Stimulated activated CD4-positive, alpha-beta T cell treated with anti-CD3 and anti-CD28 coated beads, TNF-alpha, amount 100 ng/mL, for 4 hours (primary cell): ENCODE measurements around the gene SRPK2.
"Not testable (repeated sequence)": the region's sequence is repeated elsewhere in the genome, so short reads cannot be mapped to it uniquely, and the experiment has no call there.

Experiments
- DNase-seq, 3 experiments: peaks; one replicate each; pipeline ENCODE4 v3.0.0-alpha.2; 2020; ENCODE audit warnings: low read depth in 3 of 3

SRPK2 gene

GRCh38 chr7:105376908-105377533 is 11.7 kb downstream of the SRPK2 start:
- DNase-seq = no peak

GRCh38 chr7:105369944-105370343 is 18.8 kb downstream of the SRPK2 start:
- no peak for DNase-seq

- DNase-seq = no peak
Observed at GRCh38 chr7:105367458-105367857, 21.3 kb downstream of the SRPK2 start.

GRCh38 chr7:105365541-105366534 is 22.9 kb downstream of the SRPK2 start:
- no peak for DNase-seq

GRCh38 chr7:105364684-105365083 is 24.0 kb downstream of the SRPK2 start:
- no peak for DNase-seq

GRCh38 chr7:105363657-105364056 is 25.1 kb downstream of the SRPK2 start:
- not testable (repeated sequence) for DNase-seq

- DNase-seq = not testable (repeated sequence)
Observed at GRCh38 chr7:105362685-105363084, 26.0 kb downstream of the SRPK2 start.

GRCh38 chr7:105361995-105362394 is 26.7 kb downstream of the SRPK2 start:
- DNase-seq = not testable (repeated sequence)

- not testable (repeated sequence) for DNase-seq
Observed at GRCh38 chr7:105360149-105360548, 28.6 kb downstream of the SRPK2 start.

- DNase-seq = no peak
Observed at GRCh38 chr7:105355701-105356100, 33.0 kb downstream of the SRPK2 start.

- no peak for DNase-seq
Observed at GRCh38 chr7:105354383-105354782, 34.3 kb downstream of the SRPK2 start.

- DNase-seq = no peak
Observed at GRCh38 chr7:105353752-105354328, 34.9 kb downstream of the SRPK2 start.

- no peak for DNase-seq
Observed at GRCh38 chr7:105352901-105353668, 35.6 kb downstream of the SRPK2 start.

- DNase-seq = peak in 2 of 3 experiments; percentile 15 to 38
Observed at GRCh38 chr7:105352018-105352612, 36.6 kb downstream of the SRPK2 start.

- no peak for DNase-seq
Observed at GRCh38 chr7:105350906-105351305, 37.8 kb downstream of the SRPK2 start.

- not testable (repeated sequence) for DNase-seq
Observed at GRCh38 chr7:105348177-105348576, 40.5 kb downstream of the SRPK2 start.

GRCh38 chr7:105346593-105347322 is 42.0 kb downstream of the SRPK2 start:
- no peak for DNase-seq

- no peak for DNase-seq
Observed at GRCh38 chr7:105346138-105346537, 42.6 kb downstream of the SRPK2 start.

GRCh38 chr7:105345725-105346124 is 43.0 kb downstream of the SRPK2 start:
- DNase-seq = no peak

- no peak for DNase-seq
Observed at GRCh38 chr7:105345003-105345402, 43.7 kb downstream of the SRPK2 start.
